GM18909 (cell line): ENCODE data around the gene P3H3.
"Not testable (repeated sequence)": the region's sequence is repeated elsewhere in the genome, so short reads cannot be mapped to it uniquely, and the experiment has no call there.

Experiments used
- ATAC-seq: cut with Tn5 transposase; IDR thresholded peaks from one replicate; pipeline ENCODE4 v1.9.1; 2021; ENCODE audit warnings: mild to moderate bottlenecking; ENCODE audit not compliant: unreplicated experiment, poor library complexity

Gene P3H3

DNA sequence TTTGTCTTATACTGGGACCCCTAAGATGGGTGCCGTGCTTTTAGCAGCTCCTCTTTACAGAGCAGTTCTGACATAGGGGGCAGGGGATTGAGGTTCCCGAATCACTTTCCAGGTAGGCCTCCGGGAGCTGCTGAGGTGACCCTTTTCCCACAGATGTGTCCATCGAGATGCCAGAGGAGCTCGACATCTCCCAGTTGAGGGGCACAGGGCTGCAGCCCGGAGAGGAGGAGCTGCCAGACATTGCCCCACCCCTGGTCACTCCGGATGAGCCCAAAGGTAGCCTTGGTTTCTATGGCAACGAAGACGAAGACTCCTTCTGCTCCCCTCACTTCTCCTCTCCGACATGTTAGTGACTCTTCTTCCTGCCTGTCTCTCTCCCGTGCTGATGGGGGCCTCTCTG, 34.8 kb downstream of the P3H3 start:
- no peak for ATAC-seq

DNA sequence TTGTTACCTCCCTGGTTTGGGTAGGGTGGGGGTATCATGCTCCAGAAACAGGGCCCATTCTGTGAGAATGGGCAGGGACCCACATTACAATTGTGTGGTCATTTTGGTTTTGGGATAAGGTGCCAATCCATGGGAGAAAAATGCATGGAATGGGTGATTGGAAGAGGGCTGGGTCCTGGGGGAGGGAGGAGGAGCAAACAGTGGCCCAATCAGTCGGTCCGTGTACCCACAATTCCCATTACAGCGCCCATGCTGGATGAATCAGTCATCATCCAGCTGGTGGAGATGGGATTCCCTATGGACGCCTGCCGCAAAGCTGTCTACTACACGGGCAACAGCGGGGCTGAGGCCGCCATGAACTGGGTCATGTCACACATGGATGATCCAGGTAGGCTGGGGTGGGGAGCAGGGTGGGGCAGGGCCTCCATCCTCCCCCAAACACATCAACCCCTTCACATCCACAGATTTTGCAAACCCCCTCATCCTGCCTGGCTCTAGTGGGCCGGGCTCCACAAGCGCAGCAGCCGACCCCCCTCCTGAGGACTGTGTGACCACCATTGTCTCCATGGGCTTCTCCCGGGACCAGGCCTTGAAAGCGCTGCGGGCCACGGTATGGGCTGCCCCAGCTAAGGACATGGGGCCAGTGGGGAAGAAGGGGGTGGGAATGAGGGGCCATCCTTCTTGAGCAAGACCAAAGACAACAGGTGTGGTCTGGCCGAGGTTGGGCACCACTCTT, 35.5 kb downstream of the P3H3 start:
- no peak for ATAC-seq

DNA sequence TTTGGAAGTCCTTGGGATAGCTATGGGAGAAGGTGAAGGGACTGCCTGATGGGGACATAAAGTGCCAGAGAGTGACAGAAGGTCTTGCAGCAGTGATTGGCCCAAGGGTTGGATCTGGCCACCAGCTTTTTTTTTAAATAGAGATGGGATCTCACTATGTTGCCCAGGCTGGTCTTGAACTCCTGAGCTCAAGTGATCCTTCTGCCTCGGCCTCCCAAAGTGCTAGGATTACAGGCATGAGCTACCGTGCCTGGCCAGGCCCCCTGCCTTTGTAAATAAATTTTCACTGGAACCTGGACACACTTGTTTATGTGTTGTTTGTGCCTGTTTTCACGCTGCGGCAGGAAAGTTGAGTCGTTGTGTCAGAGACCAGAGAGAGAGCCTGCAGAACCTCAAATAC, 37.1 kb downstream of the P3H3 start:
- ATAC-seq = not testable (repeated sequence)

DNA sequence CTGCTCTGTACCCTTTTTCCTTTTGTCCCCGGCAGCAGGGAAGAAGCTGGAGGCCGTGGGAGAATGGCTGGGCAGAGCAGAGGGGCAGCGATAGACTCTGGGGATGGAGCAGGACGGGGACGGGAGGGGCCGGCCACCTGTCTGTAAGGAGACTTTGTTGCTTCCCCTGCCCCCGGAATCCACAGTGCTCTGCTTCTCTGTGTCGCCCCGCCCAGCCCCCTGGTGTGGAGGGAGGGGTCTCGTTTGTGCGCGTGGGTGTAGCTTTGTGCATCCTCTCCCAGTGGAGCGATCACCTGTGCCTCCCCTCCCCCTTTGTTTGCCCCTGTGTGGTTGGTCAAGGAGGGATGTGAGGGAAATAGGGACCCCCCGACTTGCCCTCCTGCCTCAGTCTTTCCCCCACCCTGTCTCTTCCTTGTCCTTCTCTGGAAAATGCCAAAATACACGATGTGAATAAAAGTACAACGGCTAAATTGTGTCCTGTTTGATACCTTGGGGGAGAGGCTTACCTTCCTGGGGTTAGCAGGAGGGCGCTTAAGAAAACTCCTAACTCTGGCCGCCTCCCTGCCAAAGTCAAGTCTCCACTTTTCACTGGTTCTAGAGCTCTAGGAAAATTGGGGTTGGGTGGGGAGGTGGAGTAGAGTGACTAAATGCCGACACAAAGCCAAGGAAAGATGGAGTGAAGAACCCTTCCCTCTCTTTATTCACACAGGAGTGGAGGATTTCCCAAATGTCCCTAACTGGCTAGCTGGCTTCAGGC, 38.1 kb downstream of the P3H3 start:
- no peak for ATAC-seq

DNA sequence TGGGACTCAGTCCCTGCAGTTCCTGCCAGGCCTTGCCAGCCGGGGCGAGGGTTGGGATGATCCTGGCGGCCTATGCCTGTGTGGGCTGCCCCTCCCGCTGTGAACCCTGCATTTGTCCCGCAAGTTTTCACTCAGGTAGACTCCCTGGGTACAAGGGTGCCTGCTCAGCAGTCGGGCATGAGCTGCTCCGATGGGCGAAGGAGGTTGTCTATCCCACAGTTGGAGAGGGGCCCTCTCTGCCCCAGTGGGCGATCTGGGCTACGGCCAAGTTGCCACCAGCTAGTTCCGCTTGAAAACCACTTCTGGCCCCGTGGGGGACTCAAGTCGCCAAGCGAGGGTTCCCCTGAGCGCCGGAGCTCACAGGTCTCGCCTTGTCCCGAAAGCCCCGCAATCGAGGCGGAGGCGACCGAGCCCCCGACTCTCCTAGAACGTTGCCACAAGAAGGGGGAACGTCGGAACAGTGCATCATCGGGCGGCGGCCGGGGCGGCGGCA, 38.8 kb downstream of the P3H3 start:
- ATAC-seq = peak; percentile 2

DNA sequence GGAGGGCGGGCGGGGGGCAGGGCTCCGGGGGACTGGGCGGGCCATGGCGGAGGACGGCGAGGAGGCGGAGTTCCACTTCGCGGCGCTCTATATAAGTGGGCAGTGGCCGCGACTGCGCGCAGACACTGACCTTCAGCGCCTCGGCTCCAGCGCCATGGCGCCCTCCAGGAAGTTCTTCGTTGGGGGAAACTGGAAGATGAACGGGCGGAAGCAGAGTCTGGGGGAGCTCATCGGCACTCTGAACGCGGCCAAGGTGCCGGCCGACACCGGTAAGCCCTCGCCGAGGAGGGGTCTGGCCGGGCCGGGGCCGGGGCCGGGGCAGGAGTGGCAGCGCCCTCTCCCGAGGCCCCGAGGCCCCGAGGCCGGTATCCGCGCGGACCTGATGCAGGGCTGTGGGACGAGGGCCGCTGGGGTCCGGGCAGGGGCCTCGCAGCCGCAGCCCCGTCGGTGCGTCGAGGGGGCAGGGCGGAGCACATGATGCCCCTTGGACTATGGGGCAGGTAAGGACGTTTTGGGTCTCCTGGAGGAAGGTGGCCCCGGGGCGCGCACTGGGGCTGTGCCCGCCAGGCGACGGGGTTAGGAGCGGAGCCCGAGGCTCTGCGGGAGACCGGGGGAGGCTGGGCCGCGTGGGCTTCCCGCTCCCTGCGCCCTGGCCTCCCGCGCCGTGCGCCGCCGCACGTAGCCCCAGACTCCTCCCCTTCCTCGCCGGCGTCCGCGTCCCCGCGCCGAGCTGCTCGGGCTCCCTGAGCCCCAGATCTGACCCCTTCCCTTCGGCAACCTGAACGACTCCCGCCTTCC, 39.4 kb downstream of the P3H3 start, which contains the start of gene TPI1:
Gene TPI1, plus strand, starts transcription at position 119 of the 798 bp plus-strand sequence. Its CDS starts 36 bp downstream, at position 155.
- peak; percentile 66 for ATAC-seq

DNA sequence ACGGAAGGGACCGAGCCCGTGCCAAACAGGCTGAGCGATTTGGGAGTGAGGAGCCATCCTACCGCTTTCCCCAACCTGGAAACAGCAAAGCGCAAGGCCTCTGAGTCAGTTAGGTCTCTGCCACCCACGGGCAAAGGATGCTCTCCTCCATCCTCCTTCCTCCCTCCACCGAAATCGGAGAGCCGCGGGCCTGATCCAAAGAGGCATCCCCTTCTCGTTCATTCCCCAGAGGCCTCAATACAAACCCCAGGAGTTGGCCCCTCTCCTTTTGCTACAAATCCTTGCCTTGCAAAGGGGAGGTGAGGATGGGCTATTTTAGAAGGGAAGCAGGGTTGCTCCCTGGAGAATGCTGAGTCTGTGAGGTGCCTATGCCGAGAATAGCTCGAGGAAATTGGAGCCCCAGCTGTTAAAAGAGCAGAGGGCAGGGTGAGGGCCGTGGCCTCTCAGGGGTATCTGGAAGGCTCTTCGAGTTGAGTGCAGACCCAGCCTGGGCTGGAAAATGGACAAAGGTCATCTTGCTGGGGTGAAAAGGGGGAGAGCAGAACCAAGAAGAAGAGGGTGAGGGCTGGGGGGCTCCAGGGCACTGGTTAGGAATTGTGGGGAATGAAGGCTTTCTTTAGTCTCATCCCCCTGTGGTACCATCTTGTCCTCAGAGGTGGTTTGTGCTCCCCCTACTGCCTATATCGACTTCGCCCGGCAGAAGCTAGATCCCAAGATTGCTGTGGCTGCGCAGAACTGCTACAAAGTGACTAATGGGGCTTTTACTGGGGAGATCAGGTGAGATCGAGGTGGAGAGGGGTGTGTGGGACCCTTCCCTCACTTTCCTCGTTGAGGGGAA, 40.2 kb downstream of the P3H3 start:
- ATAC-seq = no peak

DNA sequence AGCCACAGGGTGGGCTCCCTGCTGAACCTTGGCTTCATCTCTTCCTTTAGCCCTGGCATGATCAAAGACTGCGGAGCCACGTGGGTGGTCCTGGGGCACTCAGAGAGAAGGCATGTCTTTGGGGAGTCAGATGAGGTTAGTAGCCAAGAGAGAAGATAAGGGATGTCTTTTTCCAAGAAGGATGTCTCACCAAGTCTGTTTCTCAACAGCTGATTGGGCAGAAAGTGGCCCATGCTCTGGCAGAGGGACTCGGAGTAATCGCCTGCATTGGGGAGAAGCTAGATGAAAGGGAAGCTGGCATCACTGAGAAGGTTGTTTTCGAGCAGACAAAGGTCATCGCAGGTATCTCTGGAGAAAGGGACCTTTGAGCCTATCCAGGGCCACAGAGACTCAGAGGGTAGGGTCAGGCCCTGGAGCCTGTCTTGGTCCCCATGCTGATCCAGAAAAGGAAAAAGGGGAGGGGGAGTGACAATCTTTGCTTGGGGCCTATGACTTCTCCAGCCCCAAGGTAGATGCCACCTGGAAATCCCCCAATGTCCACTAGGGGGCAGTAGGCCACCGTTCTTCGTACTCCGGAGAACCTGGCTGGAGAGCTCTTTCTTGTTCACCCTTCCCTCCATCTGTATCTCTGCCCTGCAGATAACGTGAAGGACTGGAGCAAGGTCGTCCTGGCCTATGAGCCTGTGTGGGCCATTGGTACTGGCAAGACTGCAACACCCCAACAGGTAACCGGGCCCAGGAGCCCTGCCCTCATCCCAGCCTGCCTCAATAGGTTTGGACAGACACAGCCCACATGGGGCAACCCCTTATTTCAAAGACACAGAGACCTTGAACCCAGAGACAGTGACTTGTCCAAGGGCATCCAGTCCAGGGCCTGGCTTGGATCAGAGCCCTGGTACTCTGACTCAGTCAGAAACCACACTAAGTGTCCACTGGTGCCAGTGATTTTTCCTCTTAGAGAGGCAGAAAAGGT, 41.1 kb downstream of the P3H3 start:
- ATAC-seq = no peak

DNA sequence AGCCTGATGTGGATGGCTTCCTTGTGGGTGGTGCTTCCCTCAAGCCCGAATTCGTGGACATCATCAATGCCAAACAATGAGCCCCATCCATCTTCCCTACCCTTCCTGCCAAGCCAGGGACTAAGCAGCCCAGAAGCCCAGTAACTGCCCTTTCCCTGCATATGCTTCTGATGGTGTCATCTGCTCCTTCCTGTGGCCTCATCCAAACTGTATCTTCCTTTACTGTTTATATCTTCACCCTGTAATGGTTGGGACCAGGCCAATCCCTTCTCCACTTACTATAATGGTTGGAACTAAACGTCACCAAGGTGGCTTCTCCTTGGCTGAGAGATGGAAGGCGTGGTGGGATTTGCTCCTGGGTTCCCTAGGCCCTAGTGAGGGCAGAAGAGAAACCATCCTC, 42.1 kb downstream of the P3H3 start:
- ATAC-seq = not testable (repeated sequence)

DNA sequence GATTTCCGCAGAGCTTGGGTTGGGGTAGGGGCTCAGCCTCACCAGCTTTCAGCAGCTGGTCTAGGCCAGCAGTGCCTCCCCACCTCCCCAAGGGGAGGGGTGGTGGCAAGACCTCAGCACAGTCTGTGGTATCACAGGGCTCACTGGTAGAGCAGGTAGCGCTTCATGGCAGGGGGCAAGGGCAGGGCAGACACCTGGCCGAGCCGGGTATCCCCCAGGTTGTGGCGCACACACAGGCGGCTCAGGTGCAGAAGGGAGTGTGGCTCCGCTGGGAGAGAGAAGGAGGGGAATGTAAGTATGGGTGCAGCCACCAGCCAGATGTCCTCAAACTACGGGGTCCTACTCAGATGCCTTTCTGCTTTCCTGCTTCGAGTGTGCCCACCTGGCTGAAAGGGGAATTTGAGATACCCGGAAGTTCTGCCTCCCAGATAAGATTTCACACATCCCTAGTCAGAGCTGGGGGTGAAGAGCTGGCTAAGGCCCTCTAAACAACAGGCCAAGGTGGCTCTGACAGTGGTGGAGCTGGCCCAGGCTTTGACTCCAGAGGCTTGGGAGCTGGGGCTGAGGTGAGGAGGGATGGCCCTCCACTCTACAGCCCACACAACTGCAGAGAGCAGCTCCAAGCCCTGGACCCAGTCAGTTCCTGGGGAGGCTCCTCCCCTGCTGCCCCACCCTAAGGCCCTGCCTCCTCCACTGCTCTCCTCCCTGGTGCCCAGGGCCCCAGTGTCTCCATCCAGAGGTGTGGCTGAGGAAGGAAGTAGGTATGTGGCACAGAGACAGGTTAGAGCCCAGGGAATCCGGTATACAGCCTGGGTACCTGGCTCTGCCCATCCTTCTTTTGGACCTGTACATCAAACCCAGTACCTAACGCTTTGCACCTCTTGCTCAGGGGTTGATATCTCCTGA, 43.1 kb downstream of the P3H3 start:
- no peak for ATAC-seq

DNA sequence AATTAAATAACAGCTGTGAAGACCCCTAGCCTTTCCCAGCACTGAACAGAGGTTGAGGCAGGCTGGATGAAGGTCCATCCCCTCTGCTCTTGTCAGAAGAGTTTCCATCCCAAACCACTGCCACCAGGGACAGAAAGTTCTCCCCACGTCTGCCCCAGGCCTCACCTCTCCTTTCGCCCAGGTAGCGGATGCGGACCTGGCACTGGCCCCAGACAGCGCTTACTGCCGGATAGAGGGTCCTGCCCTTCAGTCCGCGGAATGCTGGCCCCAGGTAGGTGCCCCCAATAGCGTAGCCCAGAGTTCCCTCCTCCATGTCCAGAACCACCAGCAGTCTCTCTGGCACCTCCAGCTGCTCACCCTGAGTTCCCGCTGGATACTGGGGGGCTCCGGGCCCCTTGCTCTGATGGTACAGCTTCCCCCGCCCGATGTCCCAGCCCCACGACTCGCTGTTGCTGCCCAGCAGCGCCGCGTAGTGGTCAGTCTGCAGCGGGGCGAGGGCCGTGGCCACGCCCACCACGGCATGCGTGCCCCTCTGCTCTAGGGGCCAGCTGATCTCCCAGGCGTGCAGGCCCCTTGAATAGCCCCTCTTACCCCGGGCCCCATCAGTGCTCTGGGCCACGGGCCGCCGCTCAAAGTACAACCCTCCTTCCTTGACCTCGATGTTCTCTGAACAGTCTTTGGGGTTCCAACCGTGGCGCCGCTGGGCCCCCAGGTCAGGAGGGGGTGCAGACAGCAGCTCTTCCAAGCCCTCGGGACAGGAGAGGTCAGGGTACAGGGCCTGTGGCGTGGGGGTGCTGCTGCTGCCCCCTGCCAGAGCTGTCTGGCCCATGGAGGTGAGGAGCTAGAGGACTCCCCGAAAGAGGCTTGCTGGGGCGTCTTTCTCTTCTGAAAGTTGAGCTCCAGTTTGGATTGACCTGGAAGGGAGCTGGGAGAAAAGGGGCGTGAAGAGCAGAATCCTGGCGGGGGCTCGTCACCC, 44.2 kb downstream of the P3H3 start:
- ATAC-seq = peak; percentile 33

DNA sequence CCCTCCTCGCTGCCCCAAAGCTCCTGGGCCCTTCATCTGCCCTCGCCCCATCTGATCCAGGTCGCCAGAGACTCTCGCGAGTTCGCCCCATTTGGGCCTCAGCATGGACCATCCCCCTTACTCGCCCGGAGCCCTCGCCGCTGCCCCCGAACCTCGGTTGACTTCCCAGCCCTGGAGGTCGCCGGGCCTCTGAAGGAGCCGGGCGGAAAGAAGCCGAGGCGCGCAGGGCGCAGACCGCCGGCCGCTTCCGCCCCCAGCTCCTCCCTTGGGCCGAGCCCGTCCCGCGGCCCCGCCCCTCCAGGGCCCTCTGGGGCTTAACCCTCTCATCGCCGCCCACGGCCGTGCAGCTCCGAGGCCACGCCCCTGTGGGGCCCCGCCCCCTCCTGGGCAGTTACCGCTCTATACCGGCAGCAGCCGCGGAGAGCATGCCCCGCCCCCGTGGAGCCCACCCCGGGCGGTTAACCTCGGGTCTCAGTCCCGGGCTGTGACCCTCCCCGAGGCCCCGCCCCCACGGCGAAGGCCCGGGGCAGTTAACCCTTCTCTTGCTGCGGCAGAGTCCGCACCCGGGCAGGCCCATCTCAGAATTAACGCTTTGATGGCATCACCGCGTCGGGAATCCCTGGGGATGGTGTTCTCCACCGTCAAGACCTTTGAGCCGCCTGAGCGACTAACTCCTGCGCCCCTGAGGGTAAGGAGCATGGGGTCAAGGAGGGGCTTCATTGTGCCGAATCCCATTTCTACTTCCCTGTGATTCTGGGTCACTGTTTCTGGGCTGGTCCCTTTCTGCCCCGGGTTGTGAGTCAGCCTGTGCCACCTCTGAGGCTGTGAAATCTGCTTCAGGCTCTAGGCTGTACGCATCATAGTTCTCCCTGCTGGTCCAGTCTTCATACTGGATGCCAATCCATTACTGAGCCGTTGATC, 45.1 kb downstream of the P3H3 start, which contains the start of gene SPSB2:
Gene SPSB2, minus strand, starts transcription at position 210 of the 921 bp plus-strand sequence. CDS start 402 bp downstream, outside the sequence.
- ATAC-seq = peak; percentile 82

DNA sequence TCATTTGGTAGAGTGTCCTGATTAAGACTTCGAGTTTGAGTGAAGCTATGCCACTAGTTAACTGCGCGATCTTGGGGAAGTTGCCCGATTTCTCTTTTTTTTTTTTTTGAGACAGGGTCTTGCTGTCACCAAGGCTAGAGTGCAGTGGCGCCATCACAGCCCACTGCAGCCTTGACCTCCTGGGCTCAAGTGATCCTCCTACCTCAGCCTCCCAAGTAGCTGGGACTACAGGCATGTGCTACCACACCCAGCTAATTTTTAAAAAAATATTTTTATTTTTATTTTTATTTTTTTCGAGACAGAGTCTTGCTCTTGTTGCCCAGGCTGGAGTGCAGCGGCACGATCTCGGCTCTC, 45.8 kb downstream of the P3H3 start:
- ATAC-seq = not testable (repeated sequence)

DNA sequence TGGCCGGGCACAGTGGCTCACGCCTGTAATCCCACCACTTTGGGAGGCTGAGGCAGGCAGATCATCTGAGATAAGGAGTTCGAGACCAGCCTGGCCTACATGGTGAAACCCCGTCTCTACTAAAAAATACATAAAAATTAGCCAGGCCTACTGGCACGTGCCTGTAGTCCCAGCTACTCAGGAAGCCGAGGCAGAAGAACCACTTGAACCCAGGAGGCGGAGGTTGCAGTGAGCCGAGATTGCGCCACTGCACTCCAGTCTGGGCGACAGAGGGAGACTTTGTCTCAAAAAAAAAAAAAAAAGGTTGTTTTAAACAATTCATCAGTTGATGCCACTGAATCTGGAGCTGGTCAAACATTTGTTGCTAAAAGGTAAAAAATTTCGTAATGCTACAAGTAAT, 51.6 kb downstream of the P3H3 start:
- ATAC-seq = not testable (repeated sequence)

DNA sequence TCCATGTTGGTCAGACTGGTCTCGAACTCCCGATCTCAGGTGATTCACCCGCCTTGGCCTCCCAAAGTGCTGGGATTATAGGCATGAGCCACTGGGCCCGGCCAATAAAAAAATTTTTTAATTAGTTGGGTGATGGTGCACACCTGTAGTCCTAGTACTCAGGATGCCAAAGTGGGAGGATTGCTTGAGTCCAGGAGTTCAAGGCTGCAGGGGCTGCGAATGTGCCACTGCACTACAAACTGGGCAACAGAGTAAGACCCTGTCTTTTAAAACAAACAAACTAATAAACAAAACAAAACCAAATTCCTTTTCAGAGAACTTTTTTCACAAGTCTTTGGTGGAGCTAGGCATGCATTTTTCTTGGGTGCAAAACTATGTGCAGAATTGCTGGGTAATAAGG, 55.0 kb downstream of the P3H3 start:
- ATAC-seq = no peak
